Stimulated activated CD8-positive, alpha-beta memory T cell treated with anti-CD3 and anti-CD28 coated beads, Interleukin-15, amount 100 ng/mL, for 48 hours (primary cell): Measurements from ENCODE around the gene RTP3.
"Not testable (repeated sequence)": the region's sequence is repeated elsewhere in the genome, so short reads cannot be mapped to it uniquely, and the experiment has no call there.

Source experiments
- DNase-seq, 2 donors: peaks; one replicate each; pipeline ENCODE4 v3.0.0-alpha.2; 2020; ENCODE audit warnings: low read depth in 2 of 2

The RTP3 gene

GRCh38 chr3:46546896-46547440 is 49.2 kb downstream of the RTP3 start:
- no peak for DNase-seq

- not testable (repeated sequence) for DNase-seq
Observed at GRCh38 chr3:46548611-46549010, 50.8 kb downstream of the RTP3 start.

DNA sequence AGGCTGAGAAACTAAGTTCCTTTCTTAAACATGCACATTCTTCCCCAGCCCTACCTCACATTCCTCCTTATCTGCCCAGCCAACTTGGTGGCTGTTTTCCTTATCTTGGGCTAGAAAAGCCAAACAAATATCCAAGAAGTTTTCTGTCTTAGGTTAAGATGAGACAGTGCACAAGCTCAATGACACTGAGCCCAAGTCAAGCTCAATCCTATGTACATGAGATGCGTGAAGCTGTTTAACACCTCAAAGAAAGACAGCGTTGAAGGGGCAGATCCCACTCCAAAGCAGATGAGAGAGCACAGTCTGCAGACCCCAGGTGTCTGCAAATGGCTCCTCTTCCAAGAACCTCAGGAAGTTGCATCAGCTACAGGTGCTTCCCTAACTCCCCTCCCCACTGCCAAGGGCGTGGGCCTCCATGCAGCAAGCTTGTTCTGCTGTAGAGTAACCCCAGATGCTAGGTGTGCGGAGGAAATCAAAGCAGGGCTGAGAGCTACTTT is 51.7 kb downstream of the RTP3 start:
- no peak for DNase-seq

- DNase-seq: no peak
Observed at GRCh38 chr3:46549989-46550388, 52.2 kb downstream of the RTP3 start.
